KMS-11 (cell line): ENCODE data around the gene FLT3.

Source experiments
- H2AFZ ChIP-seq: fragments of 200-600 bp; sonication (generic); 2 replicates; pipeline ENCODE4 v1.6.1; 2016; ENCODE audit warnings: antibody characterized with exemption, mixed run types, low read depth
- H3K27ac ChIP-seq: fragments of 200-600 bp; sonication (generic); 2 replicates; pipeline ENCODE4 v1.6.1; 2016; ENCODE audit warnings: mild to moderate bottlenecking, mixed run types
- H3K27me3 ChIP-seq: fragments of 200-600 bp; sonication (generic); 2 replicates; pipeline ENCODE4 v1.6.1; 2017; ENCODE audit warnings: mild to moderate bottlenecking, low read depth, mixed run types, moderate library complexity; ENCODE audit not compliant: insufficient read depth
- H3K36me3 ChIP-seq: fragments of 200-600 bp; sonication (generic); 2 replicates; pipeline ENCODE4 v1.6.1; 2017; ENCODE audit warnings: mild to moderate bottlenecking, mixed run types; ENCODE audit not compliant: insufficient read depth
- H3K4me1 ChIP-seq: fragments of 200-600 bp; sonication (generic); 2 replicates; pipeline ENCODE4 v1.6.1; 2016; ENCODE audit warnings: mild to moderate bottlenecking, low read depth, mixed run types; ENCODE audit not compliant: poor library complexity, severe bottlenecking
- H3K4me2 ChIP-seq: fragments of 200-600 bp; sonication (generic); 2 replicates; pipeline ENCODE4 v1.7.0; 2016; ENCODE audit warnings: mild to moderate bottlenecking, mixed run types
- H3K4me3 ChIP-seq: fragments of 200-600 bp; sonication (generic); IDR thresholded peaks from 2 replicates; pipeline ENCODE4 v1.6.1; 2017; ENCODE audit warnings: low read depth, low read length, mixed read lengths; ENCODE audit not compliant: insufficient read depth
- H3K79me2 ChIP-seq: fragments of 200-600 bp; sonication (generic); 2 replicates; pipeline ENCODE4 v1.6.1; 2016; ENCODE audit warnings: low read depth, mixed run types; ENCODE audit not compliant: insufficient read depth
- H3K9ac ChIP-seq: fragments of 200-600 bp; sonication (generic); 2 replicates; pipeline ENCODE4 v1.6.1; 2016; ENCODE audit warnings: mild to moderate bottlenecking, mixed run types
- H4K20me1 ChIP-seq: fragments of 200-600 bp; sonication (generic); 2 replicates; pipeline ENCODE4 v1.6.1; 2016; ENCODE audit warnings: mild to moderate bottlenecking, mixed run types; ENCODE audit not compliant: insufficient read depth
- CTCF ChIP-seq: fragments of 200-600 bp; sonication (generic); conservative IDR thresholded peaks from 2 replicates; pipeline ENCODE4 v1.6.1; 2017; ENCODE audit warnings: low read depth, mild to moderate bottlenecking, antibody characterized with exemption, low read length, moderate library complexity, mixed read lengths

The FLT3 gene

GRCh38 chr13:27971236-27971645 lies 129.1 kb downstream of the FLT3 start:
- H3K79me2 ChIP-seq = no peaks in the 10 kb centered on the region
- H3K4me2 ChIP-seq = no peak overlapping the region
- H3K4me3 ChIP-seq = no peak overlapping the region
- no peaks in the 10 kb centered on the region for H4K20me1 ChIP-seq
- H3K9ac ChIP-seq = no peak overlapping the region
- TF ChIP-seq CTCF = no peak
- H3K4me1 ChIP-seq = no peaks in the 10 kb centered on the region
- no peak overlapping the region for H2AFZ ChIP-seq
- no peaks in the 10 kb centered on the region for H3K27me3 ChIP-seq
- H3K27ac ChIP-seq = no peak overlapping the region
- H3K36me3 ChIP-seq = no peaks in the 10 kb centered on the region

- Histone ChIP-seq H3K4me1 (no peaks in the 10 kb centered on the region), H4K20me1 (no peaks in the 10 kb centered on the region), H3K36me3 (no peaks in the 10 kb centered on the region), H3K9ac (no peak overlapping the region), H3K27ac (no peak overlapping the region), H2AFZ (no peak overlapping the region), H3K4me3 (no peak overlapping the region), H3K27me3 (no peaks in the 10 kb centered on the region), H3K79me2 (no peaks in the 10 kb centered on the region), H3K4me2 (no peak overlapping the region)
- no peak for TF ChIP-seq CTCF
These were observed 129.8 kb downstream of the FLT3 start for GRCh38 chr13:27970382-27971235.

- no peak overlapping the region for H3K9ac ChIP-seq
- H3K27ac ChIP-seq = no peak overlapping the region
- no peak overlapping the region for H3K4me2 ChIP-seq
- no peaks in the 10 kb centered on the region for H3K4me1 ChIP-seq
- no peak overlapping the region for H3K4me3 ChIP-seq
- no peaks in the 10 kb centered on the region for H3K36me3 ChIP-seq
- no peak for TF ChIP-seq CTCF
- H3K79me2 ChIP-seq = no peaks in the 10 kb centered on the region
- H3K27me3 ChIP-seq = no peaks in the 10 kb centered on the region
- no peak overlapping the region for H2AFZ ChIP-seq
- no peaks in the 10 kb centered on the region for H4K20me1 ChIP-seq
These were observed 130.5 kb downstream of the FLT3 start for GRCh38 chr13:27969866-27970229.

GRCh38 chr13:27969082-27969865 lies 131.1 kb downstream of the FLT3 start, which contains the start of gene CDX2:
TSS of gene CDX2 (minus strand) at chr13:27969315. CDS start at chr13:27969006, 309 bp downstream.
- no peaks in the 10 kb centered on the region for H3K4me1 ChIP-seq
- H3K4me2 ChIP-seq = no peak within 1 kb of the TSS
- no peaks in the 10 kb centered on the region for H3K27me3 ChIP-seq
- no peak within 1 kb of the TSS for H2AFZ ChIP-seq
- H4K20me1 ChIP-seq = no peaks in the 10 kb centered on the region
- H3K36me3 ChIP-seq = no peaks in the 10 kb centered on the region
- H3K4me3 ChIP-seq = no peak within 1 kb of the TSS
- no peak within 1 kb of the TSS for H3K9ac ChIP-seq
- H3K79me2 ChIP-seq = no peaks in the 10 kb centered on the region
- TF ChIP-seq CTCF = no peak
- no peak within 1 kb of the TSS for H3K27ac ChIP-seq
